Measurements from ENCODE around the gene CEP350. TPM values are rescaled to one million over a fixed set of nuclear protein-coding genes. Genes with fewer than 3 reads are reported as not detected.

CEP350 gene
- total and polyA plus RNA-seq, 2 of the 13 experiments (the other 11 are each of a cell fraction or from before 2014, with no cell fraction given) = 7.6 to 35.9 TPM

- TF ChIP-seq ZNF549 (CRISPR knock-in tag; IDR thresholded peaks at IDR 0.05) (no peak), ZNF460 (CRISPR knock-in tag; IDR thresholded peaks at IDR 0.05; ENCODE audit: borderline replicate concordance) (no peak; the same call in 1 of the 2 replicates), TEAD3 (CRISPR knock-in tag; optimal IDR thresholded peaks at IDR 0.05; ENCODE audit: borderline replicate concordance) (peak; percentile 91), MEF2D (CRISPR knock-in tag; IDR thresholded peaks at IDR 0.05) (peak; percentile 80; the same call in 1 of the 2 replicates), FOSL1 (CRISPR knock-in tag; IDR thresholded peaks at IDR 0.05; ENCODE audit: borderline replicate concordance) (no peak), NFE2L1 (CRISPR knock-in tag; IDR thresholded peaks at IDR 0.05; ENCODE audit: borderline replicate concordance) (0 out of 2 replicates have a peak, but pooled peaks have one; percentile 34), RNF219 (CRISPR knock-in tag; IDR thresholded peaks at IDR 0.05) (no peak), POGZ (CRISPR knock-in tag; IDR thresholded peaks at IDR 0.05) (peak; percentile 99), CENPBD1 (CRISPR knock-in tag; IDR thresholded peaks at IDR 0.05; ENCODE audit: borderline replicate concordance, low read depth) (no peak), NFIC (IDR thresholded peaks at IDR 0.05; ENCODE audit: low read length) (no peak), ZNF543 (CRISPR knock-in tag; IDR thresholded peaks at IDR 0.05) (peak; percentile 85; the same call in 1 of the 2 replicates), MAZ (IDR thresholded peaks at IDR 0.05; ENCODE audit: borderline replicate concordance, low read depth, low read length) (no peak; the same call in 1 of the 2 replicates), MAZ (CRISPR knock-in tag; IDR thresholded peaks at IDR 0.05; ENCODE audit: low read depth) (no peak), TMF1 (CRISPR knock-in tag; IDR thresholded peaks at IDR 0.05; ENCODE audit: low read depth) (peak; percentile 55; the same call in 1 of the 2 replicates), ZBTB1 (CRISPR knock-in tag; IDR thresholded peaks at IDR 0.05; ENCODE audit: borderline replicate concordance) (no peak), NR2F2 (IDR thresholded peaks at IDR 0.05; ENCODE audit: borderline replicate concordance, low read depth) (no peak), ZFP36 (IDR thresholded peaks at IDR 0.05; ENCODE audit: borderline replicate concordance, low read depth, low read length, partially characterized antibody) (no peak), TOPORS (CRISPR knock-in tag; IDR thresholded peaks at IDR 0.05) (no peak; the same call in 1 of the 2 replicates), IKZF4 (CRISPR knock-in tag; IDR thresholded peaks at IDR 0.05; ENCODE audit: borderline replicate concordance, low read depth, not compliant biosample characterization) (no peak), SRSF1 (optimal IDR thresholded peaks at IDR 0.05; ENCODE audit: low read depth, low read length) (no peak), POGK (CRISPR knock-in tag; conservative IDR thresholded peaks at IDR 0.05) (peak; percentile 85), ZFP82 (CRISPR knock-in tag; IDR thresholded peaks at IDR 0.05; ENCODE audit: borderline replicate concordance) (peak; percentile 88)
Measured at GRCh38 chr1:179954493-179955286, at the start of gene CEP350 (continued).
